Cardiac fibroblast (primary cell): ENCODE data around the gene ROBO1.

Experiments used
- DNase-seq, 2 donors: peaks; one replicate each; pipeline versions ENCODE4 v3.0.0 to v3.0.0-alpha.2; 2010; ENCODE audit warnings: low read depth in 2 of 2
- H3K4me3 ChIP-seq, 2 donors: replicated peaks in 1 of 2; 1 replicate in 1 of 2; 2 replicates in 1 of 2; pipeline ENCODE4 v1.5.1; 2011; ENCODE audit warnings: low read depth in 2 of 2, low read length in 2 of 2, mild to moderate bottlenecking in 2 of 2, moderate library complexity in 1 of 2
- TF ChIP-seq, protein P1 (sequence below): IDR thresholded peaks from one replicate; pipeline ENCODE4 v1.5.1; 2011; ENCODE audit warnings: low read depth, mild to moderate bottlenecking, low read length, inconsistent platforms

Gene ROBO1

GRCh38 chr3:79040091-79040490 is 727.7 kb downstream of the ROBO1 start:
- no peak overlapping the region for H3K4me3 ChIP-seq
- no peak for DNase-seq

DNA sequence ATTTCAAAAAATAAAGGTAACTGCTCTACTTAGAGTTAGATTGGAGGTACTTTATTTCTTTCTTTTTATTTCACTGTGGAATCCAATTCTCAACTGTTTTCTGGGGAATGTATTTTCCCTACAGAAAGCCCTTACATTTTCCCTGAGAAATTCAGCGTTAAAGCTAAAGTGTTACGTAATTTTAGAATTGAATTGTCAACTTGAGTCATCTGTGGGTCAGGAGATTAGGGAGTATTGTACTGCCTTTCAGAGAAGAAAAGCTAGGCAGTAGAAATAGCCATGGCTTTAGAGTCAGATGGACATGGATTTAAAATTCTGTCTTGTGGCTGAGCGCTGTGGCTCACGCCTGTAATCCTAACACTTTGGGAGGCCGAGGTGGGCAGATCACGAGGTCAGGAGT is 728.6 kb downstream of the ROBO1 start:
- TF ChIP-seq, protein P1, sequence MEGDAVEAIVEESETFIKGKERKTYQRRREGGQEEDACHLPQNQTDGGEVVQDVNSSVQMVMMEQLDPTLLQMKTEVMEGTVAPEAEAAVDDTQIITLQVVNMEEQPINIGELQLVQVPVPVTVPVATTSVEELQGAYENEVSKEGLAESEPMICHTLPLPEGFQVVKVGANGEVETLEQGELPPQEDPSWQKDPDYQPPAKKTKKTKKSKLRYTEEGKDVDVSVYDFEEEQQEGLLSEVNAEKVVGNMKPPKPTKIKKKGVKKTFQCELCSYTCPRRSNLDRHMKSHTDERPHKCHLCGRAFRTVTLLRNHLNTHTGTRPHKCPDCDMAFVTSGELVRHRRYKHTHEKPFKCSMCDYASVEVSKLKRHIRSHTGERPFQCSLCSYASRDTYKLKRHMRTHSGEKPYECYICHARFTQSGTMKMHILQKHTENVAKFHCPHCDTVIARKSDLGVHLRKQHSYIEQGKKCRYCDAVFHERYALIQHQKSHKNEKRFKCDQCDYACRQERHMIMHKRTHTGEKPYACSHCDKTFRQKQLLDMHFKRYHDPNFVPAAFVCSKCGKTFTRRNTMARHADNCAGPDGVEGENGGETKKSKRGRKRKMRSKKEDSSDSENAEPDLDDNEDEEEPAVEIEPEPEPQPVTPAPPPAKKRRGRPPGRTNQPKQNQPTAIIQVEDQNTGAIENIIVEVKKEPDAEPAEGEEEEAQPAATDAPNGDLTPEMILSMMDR, result no peak
- DNase-seq, result peak; percentile 26 to 80
- H3K4me3 ChIP-seq, result no peak overlapping the region

More at GRCh38 chr3:79040091-79040490, 727.7 kb downstream of the ROBO1 start:
- TF ChIP-seq, protein P1, result no peak

- peak in 1 of 2 donors; percentile 36 for DNase-seq
- TF ChIP-seq, protein P1, result no peak
- H3K4me3 ChIP-seq, result no peak overlapping the region
These were observed 729.2 kb downstream of the ROBO1 start for GRCh38 chr3:79038636-79039035.

- TF ChIP-seq, protein P1, result no peak
- H3K4me3 ChIP-seq, result no peak overlapping the region
- peak in 1 of 2 donors; percentile 36 for DNase-seq
These were observed 729.7 kb downstream of the ROBO1 start for GRCh38 chr3:79038057-79038456.

- TF ChIP-seq, protein P1, result peak; percentile 52
- DNase-seq, result peak; percentile 76 to 83
- no peak overlapping the region for H3K4me3 ChIP-seq
These were observed 735.0 kb downstream of the ROBO1 start for GRCh38 chr3:79032686-79033318.

GRCh38 chr3:79030157-79030556 is 737.6 kb downstream of the ROBO1 start:
- TF ChIP-seq, protein P1, result no peak
- no peak for DNase-seq
- no peak overlapping the region for H3K4me3 ChIP-seq

GRCh38 chr3:79028916-79029315 is 738.9 kb downstream of the ROBO1 start:
- TF ChIP-seq, protein P1, result no peak
- DNase-seq, result no peak
- H3K4me3 ChIP-seq, result no peak overlapping the region
